Renal cortex interstitium (tissue), 11 donors: ENCODE data around the gene SOX15. TPM values are rescaled to one million over a fixed set of nuclear protein-coding genes. Genes with fewer than 3 reads are reported as not detected.
A peak's percentile ranks its signal among the peaks of the same experiment; 100 is the strongest.
"Not testable (repeated sequence)": the region's sequence is repeated elsewhere in the genome, so short reads cannot be mapped to it uniquely, and the experiment has no call there.

Experiments used
- DNase-seq, 11 donors: peaks; one replicate each; pipeline ENCODE4 v3.0.0-alpha.2; 2013; ENCODE audit warnings: low read depth in 9 of 11, low spot score in 4 of 11; ENCODE audit errors: extremely low read depth in 1 of 11
- polyA plus RNA-seq, 3 donors: library from polyadenylated mRNA; unstranded; fragments of 120-200 nt; gene quantifications; one replicate each; pipeline ENCODE4 v1.2.1, GENCODE V29; 2013; ENCODE audit not compliant: insufficient read length in 3 of 3

SOX15 gene
- polyA plus RNA-seq, 3 donors = 2.9 to 4.4 (median 4.0) TPM

DNA sequence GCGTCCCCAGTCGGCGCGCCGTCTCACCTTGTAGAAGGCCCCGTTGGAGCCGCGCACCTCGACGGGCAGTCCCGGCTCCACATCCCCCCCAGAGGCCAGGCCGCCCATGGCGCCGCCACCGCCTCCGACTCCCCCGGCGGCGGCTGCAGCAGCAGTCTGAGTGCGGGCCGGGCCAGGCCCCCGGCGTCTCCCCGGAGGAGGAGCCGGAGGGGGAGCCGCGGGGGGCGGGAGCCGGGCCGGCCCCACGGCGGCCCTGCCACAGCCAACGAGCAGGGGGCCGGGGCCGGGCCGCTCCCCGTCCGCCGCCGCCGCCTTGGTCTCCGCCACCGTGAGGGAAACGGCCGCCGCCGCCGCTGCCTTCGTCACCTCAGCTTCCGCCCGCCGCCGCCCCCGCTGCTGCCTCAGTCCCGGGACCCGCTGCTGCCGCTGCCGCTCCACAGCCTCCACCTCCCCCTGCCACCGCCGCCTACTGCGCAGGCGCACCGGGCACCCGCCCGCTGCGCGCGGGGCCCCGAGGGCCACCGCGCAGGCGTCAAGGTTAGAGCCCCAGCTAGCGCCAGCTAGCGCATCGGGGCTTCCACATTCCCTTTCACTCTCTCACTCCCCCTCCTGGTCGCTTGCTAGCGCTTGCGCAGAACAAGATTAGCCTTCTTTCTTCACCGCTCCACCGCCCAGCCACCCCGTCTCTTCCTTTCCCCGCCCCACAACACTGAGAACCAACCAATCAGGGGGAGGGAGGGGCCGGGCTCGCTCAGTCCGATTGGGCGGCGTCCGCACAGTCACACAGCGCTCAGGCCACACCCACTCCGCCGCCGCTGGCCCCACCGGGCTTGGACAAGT is 24.8 kb upstream of the SOX15 start, which contains the start of gene FXR2:
TSS of gene FXR2 (minus strand) at position 473 of the 840 bp plus-strand sequence. CDS start at position 108, 365 bp downstream.
- DNase-seq = peak; percentile 99 to 100 (median 100)

DNA sequence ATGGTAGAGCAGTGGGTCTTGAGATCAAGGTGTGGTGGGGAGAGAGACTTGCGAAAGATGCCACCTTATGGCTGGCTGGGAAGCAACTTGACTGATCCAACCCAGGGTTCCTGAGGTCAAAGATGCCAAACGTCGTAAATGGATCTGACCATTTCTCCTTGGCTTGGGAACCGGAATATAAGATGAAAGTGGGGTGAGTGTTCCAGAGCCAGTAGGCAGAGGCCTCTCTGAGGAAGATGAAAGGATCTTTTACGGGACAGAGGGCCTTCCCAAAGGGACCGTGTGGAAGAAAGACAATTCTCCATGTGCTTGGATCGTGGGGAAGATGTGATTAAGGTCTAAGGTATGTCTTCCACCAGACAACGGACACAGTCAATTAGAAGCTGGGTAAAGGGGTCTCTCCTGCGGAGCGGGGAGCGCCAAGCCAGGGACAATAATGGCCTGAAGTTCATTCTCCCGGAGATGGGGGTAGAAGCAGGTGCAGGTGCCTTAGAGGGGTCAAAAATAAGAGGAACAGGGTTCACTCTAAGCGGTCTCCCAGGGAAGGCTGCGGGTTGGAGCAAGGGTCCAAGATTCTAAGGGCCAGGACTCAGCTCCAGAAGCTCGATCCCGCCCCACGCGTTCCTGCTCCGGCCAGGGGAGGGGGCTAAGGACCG is 24.0 kb upstream of the SOX15 start:
- DNase-seq = no peak

DNA sequence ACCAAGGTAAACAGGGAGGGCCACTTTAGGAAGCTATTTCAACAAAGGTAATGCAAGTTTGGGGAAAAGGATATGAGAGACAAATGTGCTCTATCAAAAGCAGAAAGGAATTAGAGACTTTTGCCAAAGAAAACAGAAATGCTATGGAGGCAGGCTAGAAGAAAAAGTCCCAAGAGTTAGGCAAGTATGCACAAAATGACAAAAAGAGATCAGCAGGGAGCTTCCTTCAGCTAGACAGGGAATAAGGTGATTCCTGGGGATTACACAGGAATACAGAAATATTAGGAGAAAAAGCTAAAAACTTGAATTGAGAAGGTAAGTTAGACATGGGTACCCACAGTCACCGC is 22.4 kb upstream of the SOX15 start:
- no peak for DNase-seq

DNA sequence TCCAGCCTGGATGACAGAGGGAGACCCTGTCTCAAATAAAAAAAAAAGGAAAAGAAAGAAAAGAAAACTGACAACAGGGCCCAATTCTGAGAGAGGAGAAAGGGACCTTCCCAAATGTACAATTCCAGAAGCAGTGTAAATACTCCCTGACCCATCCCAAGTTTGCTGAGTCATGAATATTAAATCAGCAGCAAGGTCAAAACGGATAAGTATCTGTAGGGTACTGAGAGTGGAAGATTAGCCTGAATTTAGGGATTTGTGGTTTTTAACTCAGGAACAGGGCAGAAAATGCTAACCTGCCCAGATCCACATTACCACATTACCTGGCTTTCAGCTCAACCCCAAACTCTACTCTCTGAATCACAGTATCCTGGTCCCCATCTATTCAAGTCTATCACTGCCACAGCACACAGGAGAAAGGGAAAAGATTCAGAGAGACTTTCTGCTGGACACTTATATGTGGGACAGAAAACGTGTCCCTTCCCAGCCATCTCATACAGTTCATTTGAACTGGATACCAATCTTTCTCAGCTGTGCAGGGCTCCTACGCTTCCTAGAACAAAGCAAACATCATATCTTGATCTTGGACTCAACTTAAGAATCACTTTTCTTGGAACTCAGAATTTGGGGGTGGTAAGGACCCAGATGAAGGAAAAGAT is 21.9 kb upstream of the SOX15 start:
- DNase-seq = no peak

DNA sequence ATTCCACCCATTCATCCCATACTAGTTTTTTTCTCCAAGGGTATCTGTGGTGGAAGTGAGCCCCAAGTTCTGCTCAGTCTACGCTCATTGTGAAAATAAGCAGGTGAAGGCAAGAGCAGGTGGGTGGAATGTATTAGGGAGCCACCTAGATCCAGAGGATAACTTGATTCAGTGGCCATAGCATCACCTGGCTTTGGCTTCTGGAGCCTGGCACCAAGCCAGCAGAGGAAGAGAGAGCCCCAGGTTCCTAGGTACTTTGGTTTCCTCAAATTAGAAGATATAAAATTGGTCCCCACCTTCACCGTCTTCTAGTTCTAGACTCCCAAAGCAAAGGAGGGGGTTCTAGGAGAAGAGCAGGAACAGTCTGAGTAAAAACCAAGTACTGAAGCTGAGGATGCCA is 20.7 kb upstream of the SOX15 start:
- no peak for DNase-seq

DNA sequence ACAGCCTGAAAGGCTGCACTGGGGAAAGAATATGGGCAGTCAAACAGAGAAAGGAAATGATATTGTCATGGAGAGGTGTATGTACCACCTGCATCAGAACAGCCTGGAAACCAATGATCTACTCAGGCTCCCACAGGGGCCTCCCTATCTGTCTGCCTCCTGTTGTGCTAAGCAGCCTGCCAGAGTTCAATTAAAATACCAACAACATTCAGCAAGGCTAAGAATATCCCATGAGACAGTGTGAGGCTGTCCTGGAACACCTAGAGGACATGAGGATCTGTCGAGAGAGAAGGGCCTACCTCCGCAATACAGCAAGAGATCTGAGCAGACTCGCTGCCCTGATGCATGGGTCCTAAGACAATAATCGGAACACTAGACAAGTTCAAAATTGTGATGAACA is 16.4 kb upstream of the SOX15 start:
- DNase-seq = no peak

- not testable (repeated sequence) for DNase-seq
These were observed 7.7 kb upstream of the SOX15 start for GRCh38 chr17:7597561-7597960.

- DNase-seq = no peak
These were observed 3.4 kb upstream of the SOX15 start for GRCh38 chr17:7593296-7593695.

DNA sequence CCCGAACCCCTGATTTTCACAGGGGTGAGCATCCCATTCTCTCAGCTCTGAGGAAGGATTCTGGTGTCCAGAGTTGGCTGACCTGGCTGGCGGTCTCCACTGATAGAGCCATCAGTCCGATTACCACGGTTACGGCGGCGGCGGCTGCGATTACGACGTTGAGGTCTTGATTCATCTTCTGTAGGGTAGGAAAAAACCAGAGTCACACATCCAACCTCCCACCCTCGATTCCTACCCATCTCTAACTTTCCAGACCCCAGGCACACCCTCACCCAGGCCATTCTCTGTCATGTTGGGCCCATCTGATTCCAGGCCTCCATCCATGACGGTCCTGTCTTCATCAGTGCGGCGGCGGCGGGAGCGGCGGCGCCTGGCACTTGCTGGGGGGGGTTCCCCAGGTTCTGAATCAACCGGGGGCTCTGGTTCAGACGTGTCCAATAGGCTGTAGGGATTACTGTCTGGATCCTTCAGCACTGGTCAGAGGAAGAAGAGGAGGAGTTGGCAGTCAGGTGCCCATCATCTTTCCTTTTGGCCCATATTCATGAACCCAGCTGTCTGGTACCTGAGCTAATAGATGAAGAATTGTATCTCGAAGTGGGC is 2.6 kb upstream of the SOX15 start:
- no peak for DNase-seq

DNA sequence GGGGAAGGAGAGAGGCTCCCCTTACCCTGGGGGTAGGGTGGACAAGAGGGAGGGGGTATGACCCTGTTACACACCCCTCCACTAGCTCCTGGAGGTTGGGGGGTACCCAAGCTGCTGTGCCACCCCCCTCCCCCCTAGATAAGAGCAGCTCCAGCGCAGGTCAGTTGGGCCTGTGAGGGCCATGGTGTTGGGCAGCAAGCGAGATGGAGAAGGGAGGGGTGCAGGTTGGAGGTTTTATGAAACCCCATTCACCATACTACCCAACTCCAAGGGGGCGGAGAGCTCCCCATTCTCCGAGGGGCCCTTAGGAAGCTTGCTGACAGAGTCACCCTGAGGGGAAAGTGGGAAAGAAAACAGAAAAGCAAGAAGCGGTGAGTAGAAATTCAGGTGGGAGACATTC is 1.7 kb upstream of the SOX15 start:
- no peak for DNase-seq

- no peak for DNase-seq
These were observed 849 bp upstream of the SOX15 start for GRCh38 chr17:7590743-7591142.

- peak in 8 of 11 donors; percentile 79 to 86 (median 82) for DNase-seq
These were observed 558 bp downstream of the SOX15 start for GRCh38 chr17:7589204-7589868.

DNA sequence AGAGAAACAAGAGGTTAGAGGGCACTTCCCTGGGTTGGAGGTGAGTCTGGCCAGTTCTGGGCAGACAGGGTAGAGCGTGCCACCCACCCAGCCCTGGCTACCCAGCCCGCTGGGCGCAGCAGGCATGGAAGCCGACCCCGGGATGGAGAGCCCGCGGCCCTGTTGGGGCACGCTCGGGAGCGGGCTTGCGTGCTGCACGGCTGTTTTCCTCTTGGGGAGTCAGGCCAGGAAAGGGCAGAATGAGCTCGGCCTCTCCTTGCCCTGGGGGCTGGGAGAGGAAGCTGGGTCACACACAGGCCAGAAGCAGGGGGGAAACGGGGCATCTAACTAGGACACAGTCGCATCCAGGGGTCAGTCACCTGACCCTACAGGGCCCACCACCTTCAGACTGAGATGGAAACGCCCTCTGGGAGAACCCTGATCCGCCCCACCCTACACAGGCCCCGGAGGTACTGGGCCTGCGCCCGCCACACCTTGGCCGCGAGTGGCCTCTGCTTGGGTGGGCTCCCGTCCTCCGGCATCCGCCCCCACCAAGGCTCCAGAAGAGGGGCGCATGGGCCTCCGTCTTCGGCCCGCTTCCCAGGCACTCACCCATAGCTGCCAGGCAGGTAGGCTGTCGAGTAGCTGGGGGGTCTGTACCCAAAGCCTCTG is 1.2 kb downstream of the SOX15 start:
- DNase-seq = no peak

DNA sequence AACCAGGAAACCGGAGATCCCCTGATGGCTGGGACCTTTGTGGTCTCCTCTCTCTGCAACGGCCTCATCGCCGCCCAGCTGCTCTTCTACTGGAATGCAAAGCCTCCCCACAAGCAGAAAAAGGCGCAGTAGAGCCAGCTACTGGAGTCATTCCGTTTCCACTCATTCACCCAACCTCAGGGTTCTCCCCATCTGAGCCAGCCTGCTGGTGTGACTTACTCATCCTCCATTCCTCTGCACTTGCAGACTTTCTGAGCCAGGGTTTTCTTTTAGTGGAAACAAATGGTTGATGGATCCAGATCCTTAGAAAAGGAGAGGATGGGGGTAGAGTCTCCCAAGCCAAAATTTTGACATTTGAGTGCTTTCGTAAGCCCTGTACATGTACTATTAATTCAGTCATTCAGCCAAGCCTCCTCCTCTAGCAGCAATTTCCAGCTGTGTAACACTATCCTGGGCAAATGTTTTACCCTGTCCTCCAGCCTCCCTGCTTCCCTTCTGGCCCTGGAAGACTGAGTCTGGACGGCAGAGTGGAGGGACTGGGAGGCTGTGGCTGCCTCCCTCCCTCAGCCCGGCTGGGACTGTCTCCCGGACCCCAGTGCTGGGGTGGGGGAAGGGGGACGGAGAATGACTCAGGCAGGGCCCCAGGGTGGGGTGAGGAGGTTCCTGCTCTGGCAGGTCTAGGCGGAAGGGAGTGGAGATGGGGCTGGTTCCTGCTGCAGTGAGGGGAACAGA is 2.3 kb downstream of the SOX15 start:
- no peak for DNase-seq

GRCh38 chr17:7586673-7587419 is 3.0 kb downstream of the SOX15 start:
- no peak for DNase-seq

GRCh38 chr17:7583253-7584109 is 6.4 kb downstream of the SOX15 start, which contains the start of gene MPDU1:
MPDU1 (plus strand) TSS chr17:7583852; CDS start chr17:7583863, 11 bp downstream.
- peak; percentile 95 to 98 (median 96) for DNase-seq
